GM18858 (cell line): ENCODE data around the gene ZMYND11.
"Not testable (repeated sequence)": the region's sequence is repeated elsewhere in the genome, so short reads cannot be mapped to it uniquely, and the experiment has no call there.

ENCODE experiments used
- ATAC-seq: cut with Tn5 transposase; IDR thresholded peaks from one replicate; pipeline ENCODE4 v1.9.1; 2021; ENCODE audit not compliant: unreplicated experiment

ZMYND11 gene

DNA sequence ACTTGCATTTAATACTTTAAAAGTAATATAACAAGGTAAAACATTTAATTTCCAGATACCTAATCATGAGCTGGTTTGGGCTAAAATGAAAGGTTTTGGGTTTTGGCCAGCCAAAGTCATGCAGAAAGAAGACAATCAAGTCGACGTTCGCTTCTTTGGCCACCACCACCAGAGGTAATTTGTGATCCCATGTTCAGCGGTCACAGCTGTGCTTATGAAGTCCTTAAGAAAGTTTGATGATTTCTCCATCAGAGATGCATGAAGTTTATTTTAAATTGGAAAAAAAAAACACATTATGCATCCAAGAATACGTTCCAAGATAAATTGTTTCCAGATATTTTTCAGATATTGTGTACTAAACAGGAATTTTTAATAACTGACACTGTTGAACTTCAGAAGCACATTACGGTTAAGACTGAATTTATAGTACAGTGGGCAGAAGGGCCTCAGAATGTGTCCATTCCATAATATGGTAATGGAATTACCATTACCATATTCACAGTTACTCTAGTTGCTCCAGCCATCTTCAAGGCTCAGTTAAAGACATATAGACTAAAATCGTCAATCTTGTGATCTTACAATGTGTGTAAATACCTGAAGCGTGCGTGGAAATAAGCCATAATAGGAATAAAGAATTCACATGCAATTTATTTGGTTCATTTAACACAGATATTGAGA lies 106.8 kb downstream of the ZMYND11 start:
- no peak for ATAC-seq

DNA sequence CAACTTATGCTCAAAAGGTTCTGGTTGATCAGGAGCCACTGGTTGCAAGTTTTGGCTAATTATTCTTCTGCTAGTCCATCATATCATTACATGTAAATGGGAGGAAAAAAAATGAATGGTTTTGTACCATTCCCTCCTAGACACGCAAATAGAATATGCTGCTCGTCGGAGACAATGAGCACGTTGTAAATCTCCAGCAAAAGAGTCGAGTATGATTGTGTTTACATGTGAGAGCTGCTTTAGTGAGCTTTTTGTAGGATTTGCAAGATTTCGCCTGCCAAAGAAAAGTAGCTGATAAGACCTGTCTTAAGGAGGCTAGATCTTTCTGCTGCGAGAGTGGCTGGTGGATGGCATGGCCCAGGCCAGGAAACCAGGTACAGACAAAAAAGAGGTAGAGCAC lies 109.0 kb downstream of the ZMYND11 start:
- no peak for ATAC-seq

DNA sequence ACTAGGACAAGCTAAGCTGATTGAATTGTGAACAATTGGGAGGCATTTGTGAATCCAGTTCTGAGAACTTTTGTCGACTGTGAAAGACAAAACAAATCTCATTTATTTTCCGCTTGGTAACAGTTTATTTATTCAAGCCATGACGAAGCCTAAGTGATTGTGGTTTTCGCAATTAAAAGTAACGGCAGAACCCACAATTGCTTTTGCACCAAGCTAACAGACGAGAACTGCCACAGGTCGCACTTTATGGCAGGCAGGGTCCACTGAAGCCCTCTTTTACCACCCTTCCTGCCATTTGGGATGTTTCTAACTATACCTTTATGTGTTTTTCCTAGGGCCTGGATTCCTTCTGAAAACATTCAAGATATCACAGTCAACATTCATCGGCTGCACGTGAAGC lies 111.2 kb downstream of the ZMYND11 start:
- ATAC-seq: no peak

DNA sequence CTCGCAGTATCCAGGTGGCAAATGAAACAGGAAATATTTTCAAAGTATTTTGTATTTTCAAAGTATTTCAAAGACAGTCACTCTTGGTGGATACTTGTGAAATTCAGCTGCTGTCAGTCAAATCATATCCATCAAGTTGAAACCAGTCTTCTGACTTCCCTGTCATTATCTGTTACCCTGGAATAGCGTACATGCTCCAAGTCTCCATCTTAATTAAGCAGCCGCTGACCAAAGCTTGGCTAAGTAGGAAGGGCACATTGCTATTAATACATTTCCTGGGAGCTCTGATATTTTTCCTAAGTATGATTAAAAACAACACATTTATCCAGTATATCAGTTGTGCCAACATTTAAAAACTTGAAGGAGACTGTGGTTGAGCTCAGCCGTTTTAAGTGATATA lies 112.2 kb downstream of the ZMYND11 start:
- ATAC-seq: no peak

DNA sequence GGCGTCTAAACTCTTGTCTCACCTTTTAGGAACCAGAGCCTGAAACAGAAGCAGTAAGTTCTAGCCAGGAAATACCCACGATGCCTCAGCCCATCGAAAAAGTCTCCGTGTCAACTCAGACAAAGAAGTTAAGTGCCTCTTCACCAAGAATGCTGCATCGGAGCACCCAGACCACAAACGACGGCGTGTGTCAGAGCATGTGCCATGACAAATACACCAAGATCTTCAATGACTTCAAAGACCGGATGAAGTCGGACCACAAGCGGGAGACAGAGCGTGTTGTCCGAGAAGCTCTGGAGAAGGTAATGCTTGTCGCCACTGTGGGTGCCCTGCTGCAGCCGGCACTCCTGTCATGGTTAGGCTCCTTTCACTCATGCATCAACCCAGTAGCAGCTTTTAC lies 113.1 kb downstream of the ZMYND11 start:
- no peak for ATAC-seq

DNA sequence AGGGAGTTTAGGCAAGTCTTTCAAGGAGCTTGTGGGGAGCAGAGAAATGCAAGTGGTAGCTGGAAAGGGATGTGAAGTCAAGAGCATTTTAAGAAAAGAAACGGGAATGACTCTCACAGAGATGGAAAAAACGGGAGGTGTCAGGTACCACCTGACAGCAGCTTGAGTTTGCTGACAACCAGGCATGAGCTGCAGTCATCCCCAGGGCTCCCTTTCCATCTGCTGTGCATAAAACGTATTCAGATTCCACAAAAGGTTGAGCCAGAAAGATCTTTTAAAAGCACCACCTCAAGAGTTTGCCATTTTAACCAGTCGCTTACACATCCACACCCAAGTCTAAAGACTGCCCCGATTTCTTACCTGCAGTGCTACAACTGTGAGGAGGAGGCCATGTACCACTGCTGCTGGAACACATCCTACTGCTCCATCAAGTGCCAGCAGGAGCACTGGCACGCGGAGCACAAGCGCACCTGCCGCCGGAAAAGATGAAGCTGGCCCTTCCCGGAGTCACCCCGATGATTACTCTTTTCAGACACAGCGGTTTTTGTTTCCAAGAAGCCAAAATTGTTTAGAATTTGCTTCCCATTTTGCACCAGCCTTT lies 116.8 kb downstream of the ZMYND11 start:
- no peak for ATAC-seq

DNA sequence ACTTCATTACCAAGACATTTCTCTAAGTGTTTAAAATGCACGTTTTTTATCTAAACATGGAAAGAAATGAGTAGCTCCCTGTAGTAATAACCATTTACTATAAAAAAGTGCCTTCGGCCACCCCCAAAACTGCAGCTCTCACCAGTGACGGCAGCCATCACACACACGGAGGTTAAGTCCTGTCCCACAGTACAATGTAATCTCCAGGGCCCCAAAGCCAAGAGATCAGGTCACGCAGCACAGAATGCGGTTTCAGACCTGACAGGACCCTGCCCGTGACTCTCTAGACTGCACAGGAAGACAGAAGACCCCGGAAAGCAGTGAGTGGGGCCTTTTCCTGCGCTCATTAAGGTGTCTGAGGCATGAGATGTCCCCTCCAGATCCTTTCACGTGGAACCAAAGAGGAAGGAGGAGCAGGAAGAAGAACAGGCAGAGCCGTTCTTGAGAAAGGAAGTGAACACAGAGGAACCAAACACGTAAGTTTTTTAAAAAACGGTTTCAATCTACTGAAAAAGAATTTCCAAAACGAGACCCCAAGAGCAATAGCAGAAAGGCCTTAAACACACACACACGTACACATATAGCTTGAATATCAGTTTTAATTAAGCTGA lies 125.7 kb downstream of the ZMYND11 start:
- ATAC-seq: no peak

DNA sequence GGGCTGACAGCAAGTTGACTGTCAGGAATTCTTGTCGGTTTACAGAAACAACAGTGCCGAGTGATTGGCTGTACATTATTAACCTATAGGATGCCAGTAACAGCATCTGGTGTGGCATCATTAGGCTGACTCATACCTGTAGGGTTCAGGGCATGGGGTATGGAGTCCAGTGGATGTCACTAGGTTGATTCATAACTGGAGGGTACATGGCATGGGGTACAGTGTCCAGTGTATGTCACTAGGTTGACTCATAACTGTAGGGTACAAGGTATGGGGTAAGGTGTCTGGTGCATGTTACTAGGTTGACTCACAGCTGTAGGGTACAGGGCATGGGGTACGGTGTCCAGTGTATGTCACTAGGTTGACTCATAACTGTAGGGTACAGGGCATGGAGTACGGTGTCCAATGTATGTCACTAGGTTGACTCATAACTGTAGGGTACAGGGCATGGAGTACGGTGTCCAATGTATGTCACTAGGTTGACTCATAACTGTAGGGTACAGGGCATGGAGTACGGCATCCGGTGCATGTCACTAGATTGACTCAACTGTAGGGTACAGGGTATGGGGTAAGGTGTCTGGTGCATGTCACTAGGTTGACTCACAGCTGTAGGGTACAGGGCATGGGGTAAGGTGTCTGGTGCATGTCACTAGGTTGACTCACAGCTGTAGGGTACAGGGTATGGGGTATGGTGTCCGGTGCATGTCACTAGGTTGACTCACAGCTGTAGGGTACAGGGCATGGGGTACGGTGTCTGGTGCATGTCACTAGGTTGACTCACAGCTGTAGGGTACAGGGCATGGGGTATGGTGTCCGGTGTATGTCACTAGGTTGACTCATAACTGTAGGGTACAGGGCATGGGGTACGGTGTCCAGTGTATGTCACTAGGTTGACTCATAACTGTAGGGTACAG lies 129.2 kb downstream of the ZMYND11 start:
- not testable (repeated sequence) for ATAC-seq

DNA sequence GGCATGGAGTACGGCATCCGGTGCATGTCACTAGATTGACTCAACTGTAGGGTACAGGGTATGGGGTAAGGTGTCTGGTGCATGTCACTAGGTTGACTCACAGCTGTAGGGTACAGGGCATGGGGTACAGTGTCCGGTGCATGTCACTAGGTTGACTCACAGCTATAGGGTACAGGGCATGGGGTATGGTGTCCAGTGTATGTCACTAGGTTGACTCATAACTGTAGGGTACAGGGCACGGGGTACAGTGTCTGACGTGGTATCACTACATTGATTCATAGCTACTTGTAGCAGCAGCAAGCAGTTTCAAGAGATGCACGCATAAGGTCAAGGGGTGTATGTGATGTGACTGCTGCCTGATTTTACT lies 129.8 kb downstream of the ZMYND11 start:
- not testable (repeated sequence) for ATAC-seq

DNA sequence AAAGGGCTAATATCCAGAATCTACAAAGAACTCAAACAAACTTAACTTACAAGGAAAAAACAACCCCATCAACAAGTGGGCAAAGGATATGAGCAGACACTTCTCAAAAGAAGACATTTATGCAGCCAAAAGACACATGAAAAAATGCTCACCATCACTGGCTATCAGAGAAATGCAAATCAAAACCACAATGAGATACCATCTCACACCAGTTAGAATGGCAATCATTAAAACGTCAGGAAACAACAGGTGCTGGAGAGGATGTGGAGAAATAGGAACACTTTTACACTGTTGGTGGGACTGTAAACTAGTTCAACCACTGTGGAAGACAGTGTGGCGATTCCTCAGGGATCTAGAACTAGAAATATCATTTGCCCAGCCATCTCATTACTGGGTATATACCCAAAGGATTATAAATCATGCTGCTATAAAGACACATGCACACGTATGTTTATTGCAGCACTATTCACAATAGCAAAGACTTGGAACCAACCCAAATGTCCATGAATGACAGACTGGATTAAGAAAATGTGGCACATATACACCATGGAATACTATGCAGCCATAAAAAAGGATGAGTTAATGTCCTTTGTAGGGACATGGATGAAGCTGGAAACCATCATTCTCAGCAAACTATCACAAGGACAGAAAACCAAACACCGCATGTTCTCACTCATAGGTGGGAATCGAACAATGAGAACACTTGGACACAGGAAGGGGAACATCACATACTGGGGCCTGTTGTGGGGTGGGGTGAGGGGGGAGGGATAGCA lies 130.7 kb downstream of the ZMYND11 start:
- not testable (repeated sequence) for ATAC-seq

DNA sequence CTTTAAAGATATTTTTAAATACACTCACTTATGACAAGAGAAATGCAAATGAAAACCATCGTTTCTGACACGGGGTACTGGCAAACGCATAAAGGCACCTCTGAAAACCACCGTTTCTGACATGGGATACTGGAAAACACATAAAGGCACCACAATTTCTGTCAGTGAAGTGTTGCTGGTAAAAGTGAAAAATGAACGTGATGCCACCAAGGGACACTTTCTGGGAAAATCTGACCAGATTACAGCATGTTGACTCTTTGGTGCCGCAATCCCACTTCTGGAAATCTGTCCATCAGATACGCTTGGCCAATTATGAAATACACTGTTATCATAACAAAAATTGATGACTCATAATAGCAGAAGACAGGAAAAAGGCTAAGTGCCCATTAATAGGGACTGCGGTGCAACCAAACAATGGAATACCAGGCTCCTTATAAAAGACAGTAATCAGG lies 131.7 kb downstream of the ZMYND11 start:
- no peak for ATAC-seq

DNA sequence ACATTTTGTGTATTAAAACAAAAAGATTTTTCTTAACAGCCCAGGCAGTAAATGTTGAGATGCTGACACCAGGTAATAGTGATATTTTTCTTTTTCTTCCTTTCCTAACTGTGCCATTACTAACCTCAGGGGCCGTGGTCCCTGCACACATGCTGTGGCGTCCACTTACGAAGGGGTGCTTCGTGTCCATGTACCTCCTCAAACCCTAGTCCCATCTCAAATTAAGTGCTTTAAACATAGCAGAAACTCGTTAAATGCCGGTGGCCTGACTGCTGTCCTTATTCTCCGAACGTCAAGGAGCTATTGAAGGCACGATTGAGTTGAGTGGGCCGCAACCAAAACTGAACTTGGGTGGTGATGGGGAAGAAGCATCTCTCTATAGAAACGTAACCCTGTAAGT lies 132.4 kb downstream of the ZMYND11 start:
- ATAC-seq: no peak

DNA sequence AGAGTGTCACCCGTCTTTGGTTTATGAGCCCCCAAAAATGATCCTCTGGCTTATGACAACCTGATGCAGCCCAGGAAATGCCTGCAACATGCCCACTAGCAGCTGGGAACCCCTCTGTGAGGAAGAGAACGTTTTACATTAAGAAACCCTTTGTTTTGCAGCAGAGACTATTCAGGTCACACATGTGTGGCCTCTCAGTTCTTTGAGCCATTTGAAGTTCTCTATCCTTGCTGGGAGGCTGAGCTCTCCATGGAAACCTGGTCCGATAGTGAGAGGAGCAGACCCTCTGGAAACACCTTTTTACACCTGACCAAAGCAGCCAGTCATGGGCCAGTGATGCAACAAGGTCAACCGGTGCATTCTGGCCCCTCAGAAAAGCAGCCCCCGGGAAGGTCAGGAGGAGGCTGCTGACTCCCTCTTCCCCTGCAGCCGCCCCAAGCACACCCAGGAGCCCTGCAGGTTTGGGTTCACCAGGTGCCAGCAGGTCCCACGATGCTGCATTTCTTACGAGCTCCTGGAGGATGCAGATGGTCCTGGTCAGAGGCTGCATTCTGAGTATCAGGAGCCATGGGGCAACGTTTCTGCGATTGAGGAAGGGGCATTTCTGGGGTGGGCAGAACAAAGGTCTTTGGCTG lies 134.3 kb downstream of the ZMYND11 start:
- ATAC-seq: no peak

DNA sequence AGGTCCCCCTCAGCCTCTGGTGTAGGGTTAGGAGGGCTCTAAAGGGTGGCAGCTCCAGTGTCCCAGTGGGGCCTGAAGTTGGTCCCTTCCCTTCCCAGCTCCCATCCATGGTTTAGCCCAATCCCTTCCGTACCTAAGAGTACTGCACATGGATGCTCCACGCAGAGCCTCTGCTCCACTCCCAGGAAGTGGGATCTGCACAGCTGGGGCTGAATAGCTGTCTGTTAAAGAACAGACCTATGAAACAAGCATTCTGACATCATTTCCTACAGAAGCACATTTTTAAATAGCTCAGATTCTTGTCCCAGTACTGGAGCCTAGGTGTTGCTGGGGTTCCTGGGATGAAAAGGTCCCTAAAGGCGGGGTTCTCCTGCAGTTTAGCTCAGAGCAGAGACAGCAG lies 135.9 kb downstream of the ZMYND11 start:
- ATAC-seq: no peak

DNA sequence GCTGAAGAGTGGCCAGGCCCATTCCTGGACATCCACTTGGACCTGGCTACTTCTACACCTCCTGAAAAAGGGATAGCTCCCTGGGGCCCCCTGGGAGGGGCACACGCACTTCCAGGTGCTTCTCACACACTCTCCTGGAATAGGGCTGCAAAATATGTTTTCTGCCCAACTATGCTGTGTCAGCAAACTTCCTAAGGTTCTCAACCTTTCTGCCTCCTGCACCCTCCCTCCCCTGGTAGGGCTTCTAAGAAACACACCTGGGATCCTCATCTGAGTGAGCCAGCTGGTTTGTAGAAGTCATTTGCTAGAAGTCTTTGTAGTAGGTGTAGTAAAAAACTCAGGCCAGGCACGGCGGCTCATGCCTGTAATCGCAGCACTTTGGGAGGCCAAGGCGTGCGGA lies 136.5 kb downstream of the ZMYND11 start:
- no peak for ATAC-seq

DNA sequence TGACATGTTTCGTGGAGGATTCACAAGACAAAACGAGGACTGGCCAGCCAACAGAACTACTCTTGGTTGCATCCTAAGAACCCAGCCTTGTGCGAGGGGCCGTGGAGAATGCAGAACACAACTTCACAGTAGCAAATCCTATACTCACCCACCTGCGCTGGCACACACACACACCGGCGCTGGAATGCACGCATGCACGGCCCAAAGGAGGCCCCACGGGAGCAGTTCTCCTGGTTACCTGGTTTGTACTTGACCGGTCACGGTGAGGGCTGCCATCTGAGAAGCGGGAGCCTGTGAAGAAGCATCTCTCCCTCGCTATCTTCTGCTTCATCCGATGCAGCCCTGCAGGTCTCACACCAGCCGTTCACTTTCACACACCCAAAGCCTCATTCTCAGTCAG lies 137.8 kb downstream of the ZMYND11 start:
- no peak for ATAC-seq

DNA sequence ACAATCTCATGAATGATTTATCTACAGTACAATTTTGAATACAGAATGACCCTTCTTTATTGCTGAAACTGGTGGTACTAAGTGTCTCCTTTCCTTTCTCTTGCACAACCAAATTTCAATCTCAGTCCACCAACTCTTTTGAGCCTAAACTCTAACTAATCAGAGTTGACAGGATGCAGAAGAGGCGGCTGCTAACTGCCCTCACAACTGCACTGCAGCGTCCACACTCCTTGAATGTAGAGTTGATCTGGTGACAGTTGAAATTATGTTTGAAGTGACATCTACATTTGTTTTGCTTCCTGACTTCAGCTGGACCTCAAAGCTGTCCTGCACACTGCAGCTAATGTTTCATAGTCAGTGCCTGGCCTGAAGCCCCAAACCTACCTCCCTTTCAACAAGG lies 139.6 kb downstream of the ZMYND11 start:
- no peak for ATAC-seq

DNA sequence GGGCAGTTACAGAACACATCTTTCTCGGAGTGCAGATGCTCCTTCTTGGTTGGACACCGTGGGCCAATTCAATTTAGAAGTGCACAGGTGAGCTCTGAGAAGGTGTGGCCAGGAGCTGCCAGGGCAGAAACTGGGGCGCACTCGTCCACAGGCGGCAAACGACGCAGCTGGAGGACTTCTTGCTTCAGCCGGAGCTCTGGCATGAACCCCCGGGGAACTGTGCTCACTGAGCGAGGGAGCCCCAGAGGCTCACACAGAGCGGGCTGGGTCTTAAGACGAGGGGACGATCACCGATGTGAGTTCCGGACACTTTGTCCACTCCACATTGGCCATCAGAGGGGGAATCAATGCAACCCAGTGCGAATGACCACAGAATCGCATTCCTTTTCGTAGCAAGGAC lies 140.4 kb downstream of the ZMYND11 start:
- ATAC-seq: no peak

DNA sequence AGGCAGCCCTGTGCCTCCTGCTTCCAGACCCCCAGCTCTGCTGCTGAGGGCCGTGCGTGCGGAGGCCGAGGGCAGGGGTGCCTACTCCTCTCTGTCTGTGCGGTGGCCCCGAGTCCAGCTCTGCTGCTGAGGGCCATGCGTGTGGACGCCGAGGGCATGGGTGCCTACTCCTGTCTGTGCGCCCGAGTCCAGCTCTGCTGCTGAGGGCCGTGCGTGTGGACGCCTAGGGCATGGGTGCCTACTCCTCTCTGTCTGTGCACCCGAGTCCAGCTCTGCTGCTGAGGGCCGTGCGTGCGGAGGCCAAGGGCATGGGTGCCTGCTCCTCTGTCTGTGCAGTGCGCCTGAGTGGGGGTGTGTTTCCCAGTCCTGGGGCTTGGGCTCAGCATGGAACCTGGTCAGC lies 142.7 kb downstream of the ZMYND11 start:
- no peak for ATAC-seq

DNA sequence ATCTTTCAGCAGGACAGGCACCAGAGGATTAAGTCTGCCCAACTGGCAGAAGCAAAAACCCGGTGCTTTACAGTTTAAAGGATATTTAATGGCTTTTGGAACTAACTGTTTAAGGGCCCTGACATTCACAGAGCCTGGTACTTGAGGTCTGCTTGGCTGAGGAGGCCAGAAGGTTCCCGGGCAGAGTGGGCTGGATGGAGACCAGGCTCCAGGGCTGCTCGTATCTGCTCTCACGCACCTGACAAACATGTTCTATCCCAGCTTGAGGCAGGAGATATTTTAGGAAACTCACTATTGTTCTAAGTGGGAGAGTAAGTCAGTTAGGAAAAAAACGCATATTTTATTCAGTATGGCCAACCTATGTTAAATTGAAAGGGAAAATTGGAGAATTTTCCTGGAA lies 143.5 kb downstream of the ZMYND11 start:
- no peak for ATAC-seq
